ENCODE results near the gene PCSK7. TPM values are rescaled to one million over a fixed set of nuclear protein-coding genes. Genes with fewer than 3 reads are reported as not detected.

PCSK7 gene
- total RNA-seq, 4 donors from 2014 or later, result 28.7 to 53.3 (median 45.0) TPM

DNA sequence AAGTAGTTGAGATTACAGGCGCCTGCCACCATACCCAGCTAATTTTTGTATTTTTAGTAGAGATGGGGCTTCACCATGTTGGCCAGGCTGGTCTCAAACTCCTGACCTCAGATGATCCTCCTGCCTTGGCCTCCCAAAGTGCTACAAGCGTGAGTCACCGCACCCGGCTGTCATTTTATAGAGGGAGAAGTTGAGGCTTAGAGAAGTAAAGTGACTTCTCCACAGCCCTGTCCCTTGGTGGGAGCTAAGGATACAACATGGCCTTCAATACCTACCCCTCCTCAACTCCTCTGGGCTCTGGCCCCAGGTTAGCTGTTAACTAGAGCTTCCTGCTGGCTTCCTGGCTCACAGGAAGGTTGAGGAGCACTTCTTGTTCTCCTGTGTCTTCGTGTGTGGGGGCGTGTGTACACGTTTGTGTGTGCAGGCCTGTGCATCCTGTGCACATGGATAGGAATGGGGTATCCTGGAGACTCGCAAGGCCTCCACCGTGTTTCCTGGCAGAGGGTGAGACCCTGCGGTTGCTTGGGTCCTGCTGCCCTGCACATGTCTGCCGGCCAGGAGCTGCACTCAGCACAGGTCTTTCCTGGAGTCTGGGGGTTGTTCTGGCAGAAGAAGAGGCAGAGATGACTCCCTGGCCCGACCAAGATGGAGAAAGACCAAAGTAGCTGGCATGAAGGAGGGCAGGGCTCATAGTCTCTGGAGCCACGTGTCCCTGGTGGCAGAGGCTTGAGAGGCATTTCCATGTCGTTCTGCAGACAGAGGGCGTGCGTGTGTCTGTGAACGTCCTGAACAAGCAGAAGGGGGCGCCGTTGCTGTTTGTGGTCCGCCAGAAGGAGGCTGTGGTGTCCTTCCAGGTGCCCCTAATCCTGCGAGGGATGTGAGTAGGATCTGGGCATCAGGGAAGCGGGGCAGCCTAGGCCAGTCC, 51.0 kb downstream of the PCSK7 start:
- Histone ChIP-seq H3K9me3 (no peaks in the 10 kb centered on the region), H3K4me1 (peaks cover 16 to 55% (median 30%) of the 10 kb centered on the region in 3 donors), H3K27ac (peak overlapping the region in 3 of 4 donors; percentile 12 to 97 (median 25)), H3K4me3 (peak overlapping the region in 1 of 4 donors; percentile 29), H3K36me3 (peaks cover 0 to 44% (median 6%) of the 10 kb centered on the region in 3 donors), H3K27me3 (no peaks in the 10 kb centered on the region)
- 56 to 60% methylated on average over 3 to 12 of the region's 22 CpGs for WGBS, 2 donors
- DNase-seq, result peak; percentile 28
- intact Hi-C loops (cut with DNase I), result loop anchor here (5.0 kb wide), 1 partner anchor 46 kb away; no protein-coding TSS in a partner anchor
- peak; percentile 42 to 79 (median 56) for TF ChIP-seq CTCF (IDR thresholded peaks at IDR 0.05)
- no peak for TF ChIP-seq POLR2A (IDR thresholded peaks at IDR 0.05)

DNA sequence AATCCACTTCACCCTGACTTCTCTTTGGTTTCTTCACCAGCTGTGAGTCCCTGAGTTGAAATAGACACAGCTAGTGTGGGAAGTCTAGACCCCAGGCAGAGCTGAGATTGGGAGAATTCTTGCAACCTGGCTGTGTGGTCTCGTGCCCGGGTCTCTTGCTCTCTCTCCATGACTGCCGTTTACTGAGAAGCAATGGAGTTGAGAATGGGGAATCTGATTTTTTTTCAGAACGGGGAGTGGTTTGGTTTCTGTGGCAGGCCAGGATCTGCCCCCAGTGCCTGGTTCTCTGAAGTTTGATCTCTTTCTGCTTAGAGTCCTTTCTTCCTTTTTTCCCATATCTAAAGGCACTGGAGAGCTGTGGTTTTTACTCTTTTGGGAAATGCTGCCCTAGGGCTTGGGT, 51.9 kb downstream of the PCSK7 start:
- Histone ChIP-seq H3K36me3 (peaks cover 0 to 37% (median 6%) of the 10 kb centered on the region in 3 donors), H3K4me3 (peak overlapping the region; percentile 53 to 99 (median 90)), H3K27me3 (no peaks in the 10 kb centered on the region), H3K27ac (peak overlapping the region; percentile 87 to 98 (median 96)), H3K9me3 (no peaks in the 10 kb centered on the region), H3K4me1 (peaks cover 16 to 55% (median 30%) of the 10 kb centered on the region in 3 donors)
- WGBS, 2 donors, result 7 to 29% methylated on average over 4 of the region's 4 CpGs
- intact Hi-C loops (cut with DNase I), result loop anchor here (5.0 kb wide), 1 partner anchor 47 kb away; no protein-coding TSS in a partner anchor
- TF ChIP-seq POLR2A (IDR thresholded peaks at IDR 0.05) (no peak), CTCF (IDR thresholded peaks at IDR 0.05) (no peak)
- no peak for DNase-seq

DNA sequence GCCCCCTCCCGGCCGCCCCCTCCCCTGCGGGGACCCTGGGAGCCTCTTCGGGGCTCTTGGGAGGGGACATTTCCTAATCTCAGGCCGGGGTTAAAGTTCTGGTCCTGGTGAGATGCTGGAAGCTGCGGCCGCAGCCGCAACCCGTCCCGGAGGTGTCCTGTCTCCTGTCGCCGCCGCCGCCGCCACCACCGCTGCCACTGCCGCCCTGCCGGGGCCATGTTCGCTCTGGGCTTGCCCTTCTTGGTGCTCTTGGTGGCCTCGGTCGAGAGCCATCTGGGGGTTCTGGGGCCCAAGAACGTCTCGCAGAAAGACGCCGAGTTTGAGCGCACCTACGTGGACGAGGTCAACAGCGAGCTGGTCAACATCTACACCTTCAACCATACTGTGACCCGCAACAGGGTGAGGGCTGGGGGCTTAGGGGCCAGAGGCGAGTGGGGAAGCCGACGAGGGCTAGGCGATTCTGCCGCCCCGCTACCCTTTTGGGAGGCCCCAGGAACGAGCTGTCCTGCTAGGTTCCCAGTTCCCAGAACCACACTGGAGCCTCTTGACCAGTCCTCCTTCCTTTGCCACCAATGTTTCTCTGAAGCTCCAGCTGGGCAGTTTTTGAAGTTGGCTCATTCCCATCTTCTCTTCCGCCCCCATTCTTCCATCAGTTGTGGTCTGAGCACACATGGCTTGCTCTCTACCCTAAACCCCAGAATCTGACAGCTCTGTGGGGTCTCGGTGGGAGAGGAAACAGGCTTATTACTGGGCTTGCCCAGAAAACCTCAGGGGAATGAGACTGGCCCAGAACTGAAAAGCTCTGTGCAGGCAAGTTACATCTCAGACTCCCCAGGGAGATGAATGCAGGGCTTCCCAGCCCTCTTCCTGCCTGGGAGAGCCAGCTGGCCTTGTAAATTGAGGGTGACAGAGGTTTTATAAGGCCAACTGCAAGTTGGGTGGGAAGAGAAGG, 52.5 kb downstream of the PCSK7 start:
- peaks cover 16 to 51% (median 30%) of the 10 kb centered on the region in 3 donors for H3K4me1 ChIP-seq
- intact Hi-C loops (cut with DNase I), result no loop called here
- peak overlapping the region; percentile 87 to 98 (median 96) for H3K27ac ChIP-seq

More for the DNA sequence above, 52.5 kb downstream of the PCSK7 start:
- WGBS, 2 donors, result 0 to 1% methylated on average over 7 to 20 of the region's 39 CpGs
- no peak for TF ChIP-seq CTCF (IDR thresholded peaks at IDR 0.05)
- no peak for TF ChIP-seq POLR2A (IDR thresholded peaks at IDR 0.05)
- no peak for DNase-seq
- H3K27me3 ChIP-seq, result no peaks in the 10 kb centered on the region
- H3K36me3 ChIP-seq, result peaks cover 0 to 30% (median 6%) of the 10 kb centered on the region in 3 donors
- peak overlapping the region; percentile 53 to 99 (median 90) for H3K4me3 ChIP-seq
- H3K9me3 ChIP-seq, result no peaks in the 10 kb centered on the region
